OCI-LY7 (cell line): ENCODE data around the gene UBE3C.

Source experiments
- EZH2phosphoT487 ChIP-seq: fragments of 200-600 bp; sonication (generic); IDR thresholded peaks from 2 replicates; pipeline ENCODE4 v1.6.1; 2018; ENCODE audit warnings: low read depth, borderline replicate concordance, mild to moderate bottlenecking, mixed run types, antibody characterized with exemption, low read length, moderate library complexity, mixed read lengths
- TF ChIP-seq, protein P1 (sequence below): fragments of 200-600 bp; sonication (generic); conservative IDR thresholded peaks from 2 replicates; pipeline ENCODE4 v1.5.1; 2014; ENCODE audit warnings: mild to moderate bottlenecking, antibody characterized with exemption, low read length, moderate library complexity, mixed read lengths

DNA sequence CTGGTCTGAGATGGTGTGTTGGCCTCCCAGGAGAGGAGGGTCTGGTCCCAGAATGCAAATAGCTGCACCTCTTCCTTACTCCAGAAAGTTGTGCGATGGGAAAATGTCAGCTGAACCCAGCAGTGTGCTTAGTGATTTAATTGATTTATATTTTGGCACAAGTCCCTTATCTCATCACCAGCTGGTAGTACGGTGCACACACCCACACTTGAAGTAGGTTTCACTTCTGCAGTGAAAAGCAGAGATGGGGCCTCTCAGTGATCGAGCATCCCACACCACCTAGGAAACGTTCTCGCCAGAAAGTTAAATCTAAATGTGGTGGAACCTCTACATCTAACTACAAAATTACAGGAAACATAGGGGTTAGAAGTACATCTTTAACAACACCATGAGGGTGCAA is 80.4 kb downstream of the UBE3C start:
- TF ChIP-seq, protein P1, sequence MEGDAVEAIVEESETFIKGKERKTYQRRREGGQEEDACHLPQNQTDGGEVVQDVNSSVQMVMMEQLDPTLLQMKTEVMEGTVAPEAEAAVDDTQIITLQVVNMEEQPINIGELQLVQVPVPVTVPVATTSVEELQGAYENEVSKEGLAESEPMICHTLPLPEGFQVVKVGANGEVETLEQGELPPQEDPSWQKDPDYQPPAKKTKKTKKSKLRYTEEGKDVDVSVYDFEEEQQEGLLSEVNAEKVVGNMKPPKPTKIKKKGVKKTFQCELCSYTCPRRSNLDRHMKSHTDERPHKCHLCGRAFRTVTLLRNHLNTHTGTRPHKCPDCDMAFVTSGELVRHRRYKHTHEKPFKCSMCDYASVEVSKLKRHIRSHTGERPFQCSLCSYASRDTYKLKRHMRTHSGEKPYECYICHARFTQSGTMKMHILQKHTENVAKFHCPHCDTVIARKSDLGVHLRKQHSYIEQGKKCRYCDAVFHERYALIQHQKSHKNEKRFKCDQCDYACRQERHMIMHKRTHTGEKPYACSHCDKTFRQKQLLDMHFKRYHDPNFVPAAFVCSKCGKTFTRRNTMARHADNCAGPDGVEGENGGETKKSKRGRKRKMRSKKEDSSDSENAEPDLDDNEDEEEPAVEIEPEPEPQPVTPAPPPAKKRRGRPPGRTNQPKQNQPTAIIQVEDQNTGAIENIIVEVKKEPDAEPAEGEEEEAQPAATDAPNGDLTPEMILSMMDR, result no peak
- no peak for TF ChIP-seq EZH2phosphoT487
